Ovary (tissue), 9 donors: ENCODE measurements around the gene HIP1. TPM values are rescaled to one million over a fixed set of nuclear protein-coding genes. Genes with fewer than 3 reads are reported as not detected.
A peak's percentile ranks its signal among the peaks of the same experiment; 100 is the strongest.
"Not testable (repeated sequence)": the region's sequence is repeated elsewhere in the genome, so short reads cannot be mapped to it uniquely, and the experiment has no call there.

Experiments used
- DNase-seq, 5 donors: peaks; one replicate each; pipeline ENCODE4 v3.0.0-alpha.2; 2019 to 2020
- H3K27ac ChIP-seq, 2 donors: fragments of 200-600 bp; one replicate each; pipeline versions ENCODE4 v1.5.1 to v1.8.0; 2019 to 2022
- H3K27me3 ChIP-seq: fragments of 200-600 bp; one replicate; pipeline ENCODE4 v1.8.0; 2022
- H3K36me3 ChIP-seq: fragments of 200-600 bp; sonication (generic); one replicate; pipeline ENCODE4 v1.5.1; 2019
- H3K4me1 ChIP-seq: one replicate; pipeline ENCODE4 v1.8.1; 2013; ENCODE audit warnings: mild to moderate bottlenecking, moderate library complexity; ENCODE audit not compliant: insufficient read depth
- H3K4me3 ChIP-seq: fragments of 200-600 bp; sonication (generic); one replicate; pipeline ENCODE4 v1.5.1; 2017
- H3K9me3 ChIP-seq, 2 donors: fragments of 200-600 bp in 1 of 2; sonication (generic) in 1 of 2; one replicate each; pipeline versions ENCODE4 v1.5.1 to v1.8.1; 2013 to 2019; ENCODE audit warnings: mild to moderate bottlenecking in 1 of 2, moderate library complexity in 1 of 2
- WGBS, 3 donors: extraction: QIAGEN DNeasy Blood & Tissue Kit in 1 of 3; methylation state at CpG; one replicate each; pipeline versions ENCODE4 v1.1.5 to v1.1.7; 2013 to 2017; 5-methylcytosine and 5-hydroxymethylcytosine counted together
- intact Hi-C, 4 donors: fragments of 100-400 bp; cut with DNase I; formaldehyde crosslinking; loops; one replicate each; pipeline versions ENCODE4 v1.11.0 to v1.15.1; 2022 to 2023
- polyA plus RNA-seq, 2 donors: library from polyadenylated mRNA; stranded (reverse); fragments of 200-250 nt in 1 of 2; fragments of 350-450 nt in 1 of 2; fragmentation: Illumina TruSeq in 1 of 2; extraction: RNeasy Lipid Tissue Mini Kit (QIAGEN cat#74804) in 1 of 2; gene quantifications; one replicate each; pipeline ENCODE4 v1.2.3, GENCODE V29; 2013 to 2014
- small RNA-seq: library from RNA; depleted of rRNA; stranded (forward); fragments of <200 nt; gene quantifications from one replicate; pipeline ENCODE3, GENCODE V24; 2016
- total RNA-seq, 7 donors: library from RNA; depleted of rRNA in 2 of 7; stranded (reverse); fragments of >200 nt in 2 of 7; fragmentation: NEBNext Ultra II Directional in 3 of 7; extraction: Animal tissue kit (Norgen Biotek cat#: 25700) in 3 of 7; gene quantifications; one replicate each; pipeline versions ENCODE4 v1.1.0 to v1.2.4, GENCODE V29; 2016 to 2023
- donor health status: DM: no; HTN: no; CAD: no; lungs with moderate emphysema.
- donor health status: DM: no; HTN: no; CAD: no.
- donor health status: Bipolar disorder and iron deficiency.
- donor health status: DM: yes; HTN: yes; CAD: no.
- donor health status: DM: no; HTN: no; CAD: no.
- donor health status: DM: yes; HTN: yes; CAD: no.

HIP1 gene
- total and polyA plus RNA-seq, 9 donors: 9.4 to 31.4 (median 16.8) TPM

DNA sequence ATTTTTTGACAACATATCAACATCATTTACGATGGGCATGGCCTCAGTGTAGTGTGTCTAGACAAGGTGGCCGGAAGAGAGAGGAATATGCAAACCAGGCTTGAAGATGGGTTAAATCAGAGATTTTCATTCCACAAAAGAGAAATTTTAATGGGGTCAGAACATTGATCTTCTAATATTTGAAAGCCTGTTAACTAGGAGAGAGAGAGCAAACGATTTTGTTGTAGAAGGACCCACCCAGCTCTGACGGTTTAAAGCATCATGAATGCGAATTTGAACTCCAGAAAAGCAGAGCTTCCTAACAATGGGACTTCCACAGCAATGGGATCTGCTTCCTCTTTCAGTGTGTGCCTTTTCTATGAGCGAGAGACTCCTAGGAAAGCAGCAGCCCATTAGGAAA lies 246.7 kb downstream of the HIP1 start, which contains the start of gene SPDYE5:
Gene SPDYE5, plus strand, starts transcription at position 301 of the 400 bp plus-strand sequence. CDS start 1,728 bp downstream, outside the sequence.
- H3K27me3 ChIP-seq, intact Hi-C loops, H3K36me3 ChIP-seq, H3K9me3 ChIP-seq, DNase-seq, H3K27ac ChIP-seq, H3K4me1 ChIP-seq, H3K4me3 ChIP-seq: not testable (repeated sequence)
- 77 to 82% (median 78%) methylated on average over 5 to 6 of the region's 6 CpGs for WGBS, 3 donors

DNA sequence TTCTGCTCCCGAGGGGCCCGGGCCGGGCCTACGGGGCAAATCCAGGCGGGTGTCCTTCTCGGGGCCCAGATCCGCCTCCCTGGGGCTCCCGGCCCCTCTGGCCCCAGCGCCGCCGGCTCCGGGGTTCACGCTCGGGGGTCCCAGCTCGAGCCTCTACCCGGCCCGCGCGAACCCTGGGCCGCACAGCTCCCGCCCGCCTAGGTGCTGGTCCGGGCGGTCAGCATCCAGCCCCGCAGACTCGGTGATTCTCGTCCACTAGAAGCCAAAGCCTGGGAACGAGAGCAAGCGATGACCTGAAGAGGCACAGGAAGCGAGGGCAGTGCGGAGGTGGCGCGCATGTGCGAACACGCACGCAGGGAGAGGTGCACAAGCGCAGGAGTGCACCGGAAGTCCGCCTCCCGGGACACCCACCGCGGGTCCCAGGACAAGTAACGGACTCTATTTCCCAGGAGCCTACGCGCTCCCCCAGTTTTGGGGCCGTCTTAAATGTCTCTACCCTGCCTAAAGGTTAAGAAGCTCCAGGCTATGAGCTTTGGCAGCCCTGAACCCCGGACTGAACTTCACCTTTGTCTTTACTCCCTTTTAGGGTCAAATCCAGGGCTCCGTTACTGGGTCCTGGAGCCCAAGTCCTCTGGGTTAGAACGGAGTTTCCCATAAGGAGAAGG lies 252.6 kb downstream of the HIP1 start, which contains the start of gene POM121C:
Gene POM121C, minus strand, starts transcription at position 321 of the 665 bp plus-strand sequence. CDS start 44,803 bp downstream, outside the sequence.
- intact Hi-C loops, H3K36me3 ChIP-seq: not testable (repeated sequence)
- 0 to 1% (median 0%) methylated on average over 46 to 49 of the region's 49 CpGs for WGBS, 3 donors

DNA sequence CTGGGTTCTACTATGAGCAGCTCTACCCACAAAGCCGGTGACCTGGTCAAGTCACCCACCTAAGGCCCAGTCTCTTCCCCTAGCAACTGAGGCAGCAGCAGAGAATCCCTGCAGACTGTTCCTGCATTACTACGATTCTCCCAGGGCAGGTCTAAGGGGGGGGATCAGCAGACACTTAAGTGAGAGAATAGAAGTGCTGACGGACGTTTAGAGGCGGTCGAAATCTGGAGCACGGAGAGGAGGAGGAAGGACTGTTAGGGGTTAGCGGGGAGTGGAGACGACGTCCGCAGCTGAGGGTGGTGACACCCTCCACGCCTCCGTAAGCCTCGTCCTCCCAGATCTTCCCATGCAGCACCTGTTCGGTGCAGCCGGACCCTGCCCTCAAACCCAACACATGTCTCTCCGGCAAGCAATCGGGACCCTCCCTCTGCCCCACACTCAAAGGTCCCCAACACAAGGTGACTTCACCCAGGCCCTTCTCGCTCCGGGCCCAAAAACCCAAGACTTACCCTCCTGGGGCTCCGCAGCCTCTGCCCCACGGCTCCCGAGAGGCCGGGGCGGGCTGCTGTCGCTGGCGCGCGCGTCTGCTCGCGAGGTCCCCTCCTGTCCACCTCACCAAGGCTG lies 253.3 kb downstream of the HIP1 start:
- H3K9me3 ChIP-seq, intact Hi-C loops, H3K36me3 ChIP-seq, H3K4me1 ChIP-seq, H3K27me3 ChIP-seq: not testable (repeated sequence)
- 1% methylated on average over 23 to 32 of the region's 32 CpGs for WGBS, 3 donors
- peak overlapping the region; percentile 82 to 83 for H3K27ac ChIP-seq
- H3K4me3 ChIP-seq: peak overlapping the region; percentile 79
- DNase-seq: peak in 2 of 5 donors; percentile 31 to 36

More for the DNA sequence above, 252.6 kb downstream of the HIP1 start, which contains the start of gene POM121C:
- not testable (repeated sequence) for H3K9me3 ChIP-seq, H3K4me1 ChIP-seq, H3K27me3 ChIP-seq
- Histone ChIP-seq H3K4me3 (peak within 1 kb of the TSS; percentile 79), H3K27ac (peak within 1 kb of the TSS; percentile 82 to 83)
- DNase-seq: peak; percentile 91 to 94 (median 92)

Small RNA genes within 50 kb of the gene (small RNA-seq; reads per million reads assigned to genes)
- gene AC211429.1 (not detected), gene RF00019 (not detected)

Other genes starting within 250 kb of the HIP1 start
- gene SPDYE5, start 246.6 kb downstream of the HIP1 start, total RNA-seq: under 1 TPM in 4 of 7 donors, not detected in 3; 0.10 to 0.20 (median 0.15) TPM
- under 1 TPM in 1 of 2 donors, not detected in 1; 0.07 TPM for gene SPDYE5, start 246.6 kb downstream of the HIP1 start, polyA plus RNA-seq
- 10 to 100 TPM in 1 of 7 donors, 1 to 10 TPM in 6; 2.6 to 13.0 (median 7.6) TPM for gene CCL26, start 33.3 kb upstream of the HIP1 start, total RNA-seq
- gene CCL26, start 33.3 kb upstream of the HIP1 start, polyA plus RNA-seq: 10 to 100 TPM in 1 of 2 donors, 1 to 10 TPM in 1; 9.8 to 43.0 TPM
- gene CCL24, start 74.9 kb upstream of the HIP1 start, total RNA-seq: under 1 TPM in 1 of 7 donors, not detected in 6; 0.45 TPM
- gene CCL24, start 74.9 kb upstream of the HIP1 start, polyA plus RNA-seq: 1 to 10 TPM in 1 of 2 donors, under 1 TPM in 1; 0.48 to 1.1 TPM
- 10 to 100 TPM; 26.6 to 83.2 (median 68.5) TPM for gene RHBDD2, start 140.1 kb upstream of the HIP1 start, total RNA-seq
- gene RHBDD2, start 140.1 kb upstream of the HIP1 start, polyA plus RNA-seq: 10 to 100 TPM; 78.9 to 99.3 TPM
- 100 to 1,000 TPM in 6 of 7 donors, 10 to 100 TPM in 1; 91.2 to 191 (median 148) TPM for gene POR, start 176.2 kb upstream of the HIP1 start, total RNA-seq
- 100 to 1,000 TPM in 1 of 2 donors, 10 to 100 TPM in 1; 71.8 to 144 TPM for gene POR, start 176.2 kb upstream of the HIP1 start, polyA plus RNA-seq